NCI-H1436 (cell line): ENCODE data around the gene HEXD.

Experiments used
- DNase-seq: peaks from one replicate; lab custom pipeline; 2025; lab: John Stamatoyannopoulos, UW

Gene HEXD

DNA sequence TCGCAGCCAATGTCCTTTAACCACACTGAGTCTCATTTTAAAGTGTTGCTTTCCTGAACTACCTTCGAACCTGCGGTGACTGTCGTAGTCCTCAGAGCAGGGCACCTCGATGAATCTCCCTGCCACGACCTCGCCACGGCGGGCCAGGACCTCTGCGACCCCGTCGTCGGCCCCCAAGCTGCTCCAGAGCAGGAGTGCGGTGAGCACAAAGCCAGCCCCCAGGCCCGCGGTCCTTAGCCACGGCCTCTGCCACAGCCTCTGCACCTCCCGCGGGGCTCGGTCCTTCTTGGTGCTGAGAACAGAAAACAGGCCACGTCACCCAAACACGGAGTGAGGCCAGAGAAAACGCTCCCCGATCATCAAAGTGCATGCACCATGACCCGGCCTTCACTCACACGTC lies 2.8 kb upstream of the HEXD start:
- no peak for DNase-seq

DNA sequence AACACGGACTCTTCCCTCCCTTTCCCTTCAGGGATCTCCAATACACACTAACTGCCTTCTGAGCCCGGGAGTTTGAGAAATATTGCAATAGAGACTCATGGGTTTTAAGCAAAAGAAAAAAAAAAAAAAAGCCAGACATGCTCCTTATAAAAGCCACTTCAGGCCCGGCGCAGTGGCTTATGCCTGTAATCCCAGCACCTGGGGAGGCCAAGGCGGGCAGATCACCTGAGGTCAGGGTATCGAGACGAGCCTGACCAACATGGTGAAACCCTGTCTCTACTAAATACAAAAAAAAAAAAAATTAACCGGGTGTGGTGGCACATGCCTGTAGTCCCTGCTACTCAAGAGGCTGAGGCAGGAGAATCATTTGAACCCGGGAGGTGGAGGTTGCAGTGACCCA lies 2.4 kb upstream of the HEXD start:
- DNase-seq: no peak

DNA sequence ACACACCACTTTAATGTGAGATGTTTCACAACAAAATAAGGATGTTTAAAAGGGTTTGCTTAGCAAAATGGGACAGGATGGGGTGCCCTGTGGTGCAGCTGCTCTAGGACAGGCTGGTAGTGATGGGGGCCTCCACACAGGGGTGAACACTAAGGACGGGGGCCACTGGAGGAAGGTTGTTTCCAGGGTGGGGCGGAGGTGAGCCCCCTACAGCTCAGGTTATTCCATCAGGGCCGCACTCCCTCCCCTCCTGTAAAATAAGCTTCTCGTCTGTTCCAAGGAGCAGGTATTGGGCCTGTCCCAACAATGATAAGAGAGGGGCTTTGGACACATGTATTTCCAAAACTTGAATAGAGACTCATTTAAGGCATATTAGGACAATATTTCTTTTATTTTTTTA lies 1.9 kb upstream of the HEXD start:
- DNase-seq: no peak

DNA sequence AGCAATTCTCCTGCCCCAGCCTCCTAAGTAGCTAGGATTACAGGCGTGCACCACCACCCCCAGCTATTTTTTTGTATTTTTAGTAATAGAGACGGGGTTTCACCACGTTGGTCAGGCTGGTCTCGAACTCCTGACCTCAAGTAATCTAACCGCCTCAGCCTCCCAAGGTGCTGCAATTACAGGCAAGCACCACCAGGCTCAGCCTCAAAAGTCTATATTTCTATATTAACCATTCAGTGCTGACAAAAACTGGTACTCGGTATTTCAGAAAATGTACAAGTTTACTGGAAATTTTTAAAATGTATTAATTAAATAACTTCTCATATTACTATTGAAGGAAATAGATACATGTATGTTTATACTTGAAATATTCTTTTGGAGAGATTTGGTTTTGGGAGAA lies 1.4 kb upstream of the HEXD start:
- DNase-seq: no peak

DNA sequence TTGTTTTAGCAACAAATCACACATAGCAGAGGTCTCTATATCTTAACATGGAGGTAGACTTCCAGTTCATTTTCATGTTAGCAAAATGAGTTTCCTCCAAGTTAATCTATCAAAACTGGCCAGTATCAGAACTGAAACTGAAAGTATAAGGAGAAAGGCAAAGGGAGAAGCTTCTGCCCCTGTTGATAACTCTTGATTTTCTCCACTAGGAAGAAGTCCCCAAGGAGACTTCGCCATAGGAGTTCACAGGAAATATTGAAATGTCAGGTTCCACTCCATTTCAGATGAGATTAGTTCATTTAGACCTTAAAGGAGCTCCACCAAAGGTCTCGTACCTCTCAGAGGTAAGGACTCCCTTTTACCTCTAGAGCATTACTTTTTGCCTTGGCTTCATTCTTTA lies 1.4 kb downstream of the HEXD start:
- no peak for DNase-seq

DNA sequence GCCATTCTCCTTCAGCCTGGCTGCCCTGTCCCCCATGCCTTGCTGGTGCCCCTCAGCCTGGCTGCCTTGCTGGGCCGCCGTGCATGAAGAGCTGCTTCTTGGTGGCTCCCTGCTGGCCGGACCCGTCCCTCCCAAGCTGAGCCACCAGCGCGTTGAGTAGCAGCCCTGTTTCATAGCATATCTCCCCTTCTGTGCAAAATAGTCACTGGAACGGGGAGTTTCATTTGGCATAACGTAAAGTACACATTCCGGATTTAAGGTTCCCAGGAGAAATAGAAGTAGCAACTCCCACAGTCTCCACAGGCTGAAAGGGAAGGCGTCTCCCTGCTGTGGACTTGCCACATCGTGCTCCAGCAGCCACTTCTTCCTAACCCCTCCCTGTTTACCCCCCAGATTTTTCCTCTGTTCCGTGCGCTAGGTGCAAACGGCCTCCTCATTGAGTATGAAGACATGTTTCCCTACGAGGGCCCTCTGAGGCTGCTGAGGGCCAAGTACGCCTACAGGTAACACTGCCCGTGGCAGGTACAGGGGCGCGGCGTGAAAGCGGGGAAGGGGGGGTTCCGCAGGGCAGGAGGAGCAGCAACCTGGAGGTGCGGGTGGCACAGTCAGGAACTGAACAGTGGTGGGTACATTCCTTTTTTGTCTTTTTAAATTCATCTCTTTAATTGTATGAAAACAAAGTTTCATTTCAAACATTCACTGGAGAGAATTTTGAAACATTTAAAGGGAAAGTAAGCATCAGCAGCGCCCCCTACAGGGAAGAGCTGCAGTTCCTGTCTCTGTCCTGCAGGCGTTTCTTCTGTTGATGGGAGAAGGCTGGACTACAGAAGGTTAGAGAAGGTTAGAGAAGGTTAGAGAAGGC lies 6.1 kb downstream of the HEXD start:
- DNase-seq: peak; percentile 49

DNA sequence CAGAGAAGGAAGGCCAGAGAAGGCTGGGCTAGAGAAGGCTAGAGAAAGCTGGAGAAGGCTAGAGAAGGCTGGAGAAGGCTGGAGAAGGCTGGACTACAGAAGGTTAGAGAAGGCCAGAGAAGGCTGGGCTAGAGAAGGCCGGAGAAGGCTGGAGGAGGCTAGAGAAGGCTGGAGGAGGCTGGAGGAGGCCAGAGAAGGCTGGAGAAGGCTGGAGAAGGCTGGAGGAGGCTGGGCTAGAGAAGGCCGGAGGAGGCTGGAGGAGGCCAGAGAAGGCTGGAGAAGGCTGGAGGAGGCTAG lies 6.7 kb downstream of the HEXD start:
- no peak for DNase-seq

DNA sequence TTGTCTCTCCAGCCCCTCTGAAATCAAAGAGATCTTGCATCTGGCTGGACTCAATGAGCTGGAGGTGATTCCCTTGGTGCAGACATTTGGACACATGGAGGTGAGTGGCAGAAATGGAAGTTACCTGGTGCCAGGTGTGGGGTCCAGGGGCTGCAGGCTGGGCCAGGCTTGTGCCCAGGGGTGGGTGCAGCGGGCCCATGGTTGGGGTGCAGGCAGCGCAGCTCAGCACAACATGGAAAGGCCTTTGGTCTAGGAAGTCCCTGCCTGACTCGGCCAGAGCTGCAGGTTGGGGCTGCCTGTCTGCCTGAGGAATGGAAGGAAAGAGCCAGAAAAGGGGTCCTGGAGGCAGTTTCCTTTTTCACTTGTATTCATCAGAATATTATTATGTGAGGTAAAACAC lies 10.4 kb downstream of the HEXD start:
- no peak for DNase-seq

DNA sequence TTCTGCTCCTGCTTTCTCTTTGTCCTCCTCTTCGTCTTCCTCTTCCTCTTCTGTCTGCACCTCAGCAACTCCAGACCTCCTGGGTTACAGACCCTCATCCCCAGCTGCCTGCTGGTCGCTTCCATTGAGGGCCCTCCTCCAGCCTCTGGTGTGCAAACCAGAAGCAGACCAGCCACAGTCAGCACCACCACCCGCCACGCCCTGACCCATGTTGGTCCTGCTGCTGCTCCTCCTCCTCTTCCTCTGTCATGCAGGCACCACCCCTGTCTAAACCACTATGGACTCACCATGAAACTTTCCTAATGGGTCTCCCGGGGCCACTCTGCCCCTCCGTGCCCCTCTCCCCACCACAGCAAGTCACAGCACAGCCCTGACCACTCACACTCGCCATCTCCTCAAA lies 11.7 kb downstream of the HEXD start:
- DNase-seq: no peak

DNA sequence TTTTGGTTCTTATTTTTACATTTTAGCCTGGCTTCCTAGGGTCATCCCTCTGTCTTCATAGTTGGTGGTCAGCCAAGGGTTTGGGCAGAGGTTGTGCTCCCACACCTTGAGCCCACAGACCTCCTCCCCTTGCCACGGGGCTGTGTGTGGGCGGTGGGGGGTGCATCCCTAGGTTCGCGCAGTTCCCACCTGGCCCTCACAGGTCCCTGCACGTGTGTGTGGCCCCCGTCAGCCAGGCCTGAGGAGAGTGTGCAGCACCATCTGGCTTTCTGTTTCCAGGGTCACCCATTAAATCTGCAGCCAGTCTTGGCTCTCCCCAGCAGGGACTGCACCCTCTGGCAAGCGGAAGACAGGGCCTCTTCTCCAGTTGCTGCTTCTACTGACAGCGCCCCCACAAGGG lies 13.9 kb downstream of the HEXD start:
- DNase-seq: no peak

DNA sequence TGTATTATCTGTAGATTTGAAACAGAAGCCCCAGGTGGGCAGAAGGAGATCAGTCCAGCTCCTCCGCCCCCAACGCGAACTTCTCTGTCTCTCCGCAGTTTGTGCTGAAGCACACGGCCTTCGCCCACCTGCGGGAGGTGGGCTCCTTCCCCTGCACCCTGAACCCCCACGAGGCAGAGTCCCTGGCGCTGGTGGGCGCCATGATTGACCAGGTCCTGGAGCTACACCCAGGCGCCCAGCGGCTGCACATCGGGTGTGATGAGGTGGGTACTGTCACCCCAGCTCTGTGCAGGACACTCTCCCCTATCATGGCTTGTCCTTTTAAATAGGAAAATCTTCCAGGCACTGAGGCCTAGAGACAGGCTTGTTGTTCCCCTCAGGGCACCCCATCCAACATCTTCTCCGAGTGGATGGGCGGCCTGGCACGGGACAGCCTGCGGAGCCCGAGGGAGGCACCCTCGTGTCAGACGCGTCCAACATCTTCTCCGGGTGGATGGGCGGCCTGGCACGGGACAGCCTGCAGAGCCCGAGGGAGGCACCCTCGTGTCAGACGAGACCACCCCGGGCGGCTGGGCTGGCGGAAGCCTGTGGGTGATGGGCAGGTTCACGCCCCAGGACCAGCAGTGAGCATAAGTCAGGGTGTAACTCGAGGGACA lies 15.5 kb downstream of the HEXD start:
- DNase-seq: no peak

DNA sequence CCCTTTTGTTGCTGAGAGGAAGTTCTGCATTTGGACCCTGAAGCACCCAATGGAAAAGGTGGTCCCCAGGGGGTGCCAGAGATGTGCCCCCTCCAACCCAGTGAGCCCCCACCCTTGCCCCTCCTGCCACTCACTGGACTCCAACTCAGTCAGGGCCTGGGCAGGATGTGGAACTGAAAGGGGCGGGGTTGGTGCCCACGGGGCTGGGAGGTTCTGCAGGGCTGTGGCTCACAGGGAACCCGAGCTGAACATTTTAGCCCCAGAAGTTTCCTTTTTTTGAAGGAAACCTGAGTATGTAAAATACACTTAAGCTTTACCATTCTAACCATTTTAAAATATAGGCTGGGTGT lies 16.0 kb downstream of the HEXD start:
- no peak for DNase-seq

DNA sequence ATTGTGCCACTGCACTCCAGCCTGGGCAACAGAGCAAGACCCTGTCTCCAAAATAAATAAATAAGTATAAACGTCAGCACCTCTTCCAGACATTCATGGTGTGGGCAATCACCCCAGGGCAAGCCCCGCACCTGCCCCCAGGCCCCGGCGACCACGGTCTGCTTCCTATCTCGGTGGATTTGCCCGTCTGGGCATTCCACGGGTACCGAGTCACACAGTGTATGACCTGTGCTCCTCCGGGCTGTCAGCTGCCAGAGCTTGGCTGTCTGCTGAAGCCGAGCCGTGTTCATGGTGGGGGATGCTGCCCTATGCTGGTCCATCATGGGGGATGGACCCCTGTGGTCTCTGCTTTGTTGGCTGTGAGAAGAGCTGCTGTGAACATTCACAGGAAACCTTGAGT lies 17.0 kb downstream of the HEXD start:
- DNase-seq: no peak

DNA sequence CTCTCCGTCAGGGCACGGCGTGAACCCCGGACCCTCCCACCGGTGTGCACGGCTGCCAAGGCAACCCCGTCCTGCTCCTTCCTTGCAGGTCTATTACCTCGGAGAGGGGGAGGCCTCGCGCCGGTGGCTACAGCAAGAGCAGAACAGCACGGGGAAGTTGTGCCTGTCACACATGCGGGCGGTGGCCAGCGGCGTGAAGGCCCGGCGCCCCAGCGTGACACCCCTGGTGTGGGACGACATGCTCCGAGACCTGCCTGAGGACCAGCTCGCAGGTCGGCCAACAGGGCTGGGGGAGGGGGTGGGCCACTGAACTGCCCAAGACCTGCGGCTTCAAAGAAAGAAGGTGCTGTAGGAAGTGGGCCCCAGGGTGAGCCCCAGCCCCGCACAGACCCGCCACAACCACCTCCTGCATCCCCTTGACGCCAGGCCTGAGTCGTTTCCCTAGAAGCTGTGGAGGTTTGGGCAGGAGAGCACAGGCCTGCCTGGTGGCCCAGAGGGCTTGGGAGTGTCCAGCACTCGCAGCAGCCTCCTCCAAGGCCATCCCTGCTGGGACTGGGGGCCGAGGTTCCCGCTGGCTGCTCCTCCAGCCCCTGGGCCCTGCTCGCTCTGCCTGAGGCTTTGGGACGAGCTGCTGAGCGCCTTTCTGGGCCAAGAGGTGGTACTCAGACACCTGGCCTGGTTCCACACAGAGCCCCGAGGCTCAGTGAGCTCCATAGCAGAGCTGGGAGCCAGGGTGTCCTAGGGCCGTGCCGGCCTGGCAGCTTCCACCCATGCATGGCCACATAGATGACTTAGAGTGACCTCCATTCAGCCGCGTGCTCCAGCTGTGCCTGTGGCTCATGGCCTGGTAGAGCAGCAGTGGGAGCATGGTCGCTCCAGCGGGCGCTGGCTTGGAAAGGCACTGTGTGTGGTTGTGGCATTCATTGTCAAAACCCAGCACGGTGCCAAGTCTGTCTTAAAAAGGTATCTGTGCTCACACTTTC lies 17.7 kb downstream of the HEXD start:
- DNase-seq: no peak

DNA sequence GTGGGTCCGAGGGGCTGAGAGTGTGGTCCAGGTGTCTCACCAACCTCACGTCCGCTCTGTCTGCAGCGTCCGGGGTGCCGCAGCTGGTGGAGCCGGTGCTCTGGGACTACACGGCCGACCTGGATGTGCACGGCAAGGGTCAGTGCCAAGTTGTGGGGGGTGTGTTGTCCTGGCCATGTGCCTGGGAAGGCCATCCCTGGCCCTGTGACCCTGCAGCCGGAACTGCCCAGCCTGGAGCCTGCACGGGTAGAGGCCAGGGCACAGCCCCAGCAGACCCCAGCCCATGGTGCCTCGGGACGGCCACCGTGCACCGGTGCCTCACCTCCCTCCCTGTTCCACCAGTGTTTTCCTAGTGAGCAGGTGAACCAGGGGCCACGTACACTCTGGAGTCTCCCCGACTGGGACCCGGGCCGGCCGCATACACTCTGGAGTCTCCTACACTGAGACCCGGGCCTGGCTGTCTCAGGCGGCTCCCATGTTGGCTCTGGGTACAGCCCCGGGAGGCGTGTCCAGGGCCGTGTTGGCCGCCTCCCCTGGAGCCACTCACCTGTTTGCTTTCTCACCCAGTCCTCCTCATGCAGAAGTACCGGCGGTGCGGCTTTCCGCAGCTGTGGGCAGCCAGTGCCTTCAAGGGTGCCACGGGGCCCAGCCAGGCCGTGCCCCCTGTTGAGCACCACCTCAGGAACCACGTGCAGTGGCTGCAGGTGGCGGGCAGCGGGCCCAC lies 18.6 kb downstream of the HEXD start:
- no peak for DNase-seq

DNA sequence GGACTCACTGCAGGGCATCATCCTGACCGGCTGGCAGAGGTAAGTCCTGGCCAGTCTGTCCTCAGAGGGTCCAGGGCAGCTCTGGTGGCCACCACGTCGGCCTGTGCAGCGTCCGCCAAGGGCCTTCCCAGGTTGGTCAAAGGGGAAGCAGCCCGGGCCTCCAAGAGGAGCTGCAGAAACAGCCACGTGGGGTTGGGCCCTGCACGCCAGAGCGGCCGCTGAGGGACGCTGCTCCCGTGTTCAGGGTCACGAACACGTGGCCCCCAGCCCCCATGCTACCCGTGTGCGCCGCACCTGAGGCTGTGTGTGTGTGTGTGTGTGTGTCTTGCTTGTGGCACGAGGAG lies 19.1 kb downstream of the HEXD start:
- DNase-seq: no peak

DNA sequence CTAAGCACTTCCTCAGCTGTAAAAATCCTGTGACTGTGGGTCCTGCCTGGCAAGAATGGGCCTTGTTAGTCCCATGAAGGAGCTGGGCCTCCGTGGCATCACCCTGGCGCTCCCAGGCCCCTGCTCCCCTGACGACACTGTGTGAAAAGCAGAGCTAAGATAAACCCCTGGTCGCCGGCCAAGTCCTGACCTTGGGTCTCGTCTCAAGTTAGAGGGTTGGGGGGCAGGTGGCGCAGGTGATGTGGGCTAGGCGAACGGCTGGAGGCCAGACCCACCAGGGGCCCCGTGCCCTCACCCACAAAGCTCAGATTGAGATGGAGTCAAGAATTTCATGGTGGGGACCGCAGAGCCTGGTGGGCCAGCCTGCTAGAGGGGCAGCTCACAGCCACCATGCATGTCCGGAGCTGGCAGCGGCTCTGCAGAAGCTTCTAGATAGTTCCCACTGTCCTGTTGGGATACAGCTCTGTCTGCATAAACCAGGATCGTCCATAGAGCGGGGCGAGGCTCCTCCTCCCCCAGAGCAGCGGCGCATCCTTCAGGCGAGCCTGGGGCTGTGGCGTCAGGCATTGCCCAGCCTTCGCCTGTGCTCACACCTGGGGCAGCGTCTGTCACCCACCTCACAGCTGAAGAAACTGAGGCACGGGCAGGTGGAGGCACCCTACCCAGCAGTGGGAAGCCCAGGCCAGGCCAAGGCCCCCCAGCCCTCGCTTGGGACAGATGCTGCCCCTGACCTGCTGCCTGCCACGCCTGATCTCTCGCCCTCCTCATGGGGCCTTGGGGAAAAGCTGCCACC lies 20.4 kb downstream of the HEXD start:
- DNase-seq: no peak

DNA sequence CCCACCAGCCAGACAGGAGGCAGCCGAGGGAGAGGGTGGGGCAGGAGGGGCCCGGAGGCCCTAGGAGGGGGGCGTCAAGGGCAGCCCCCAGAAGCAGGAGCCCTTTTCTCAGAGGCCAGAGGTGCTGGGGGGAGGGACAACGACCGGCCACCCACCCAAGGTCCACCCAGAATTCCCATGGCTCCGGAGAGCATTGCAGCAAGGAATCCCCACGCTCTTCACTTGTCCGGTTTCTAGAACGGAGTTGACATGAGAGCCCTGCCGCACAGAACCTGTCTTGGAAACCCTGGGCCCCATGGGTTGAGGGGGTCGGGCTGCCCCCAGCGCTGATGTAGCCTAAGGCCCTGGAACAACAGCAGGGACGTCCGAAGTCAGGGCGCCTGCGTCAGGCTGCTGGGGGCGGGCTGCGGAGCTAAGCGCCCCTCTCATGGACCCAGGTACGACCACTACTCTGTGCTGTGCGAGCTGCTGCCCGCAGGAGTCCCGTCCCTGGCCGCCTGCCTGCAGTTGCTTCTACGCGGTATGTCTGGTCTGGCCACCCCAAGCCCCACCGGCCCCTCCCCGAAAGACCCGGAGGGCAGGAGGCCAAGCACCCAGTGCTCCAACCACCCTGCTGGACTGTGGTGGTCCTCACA lies 21.2 kb downstream of the HEXD start:
- no peak for DNase-seq

DNA sequence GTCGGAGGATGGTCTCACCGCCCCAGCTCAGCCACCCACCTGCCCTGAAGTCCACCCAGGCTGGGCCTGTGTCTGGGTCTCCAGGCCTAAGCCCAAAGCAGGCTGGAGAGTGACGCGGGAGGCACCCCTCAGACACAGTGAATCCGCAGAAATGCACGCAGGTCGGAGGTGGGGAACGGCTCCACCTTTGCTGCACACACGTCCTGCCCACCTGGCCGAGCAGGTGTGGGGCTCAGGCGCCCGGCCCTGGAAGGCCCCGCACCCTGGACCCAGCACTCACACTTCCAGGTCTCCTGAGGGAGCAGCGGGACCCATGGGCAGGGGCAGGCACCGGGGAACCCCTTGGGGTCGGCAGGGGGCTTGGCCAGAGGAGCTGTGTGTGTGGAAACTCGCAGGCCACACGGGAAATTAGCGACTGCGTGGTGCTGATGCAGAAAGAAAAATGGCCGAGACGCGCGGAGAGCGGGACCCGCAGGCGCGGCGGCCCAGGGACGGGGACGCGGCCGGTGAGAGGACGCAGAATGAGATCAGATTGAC lies 21.8 kb downstream of the HEXD start:
- no peak for DNase-seq

DNA sequence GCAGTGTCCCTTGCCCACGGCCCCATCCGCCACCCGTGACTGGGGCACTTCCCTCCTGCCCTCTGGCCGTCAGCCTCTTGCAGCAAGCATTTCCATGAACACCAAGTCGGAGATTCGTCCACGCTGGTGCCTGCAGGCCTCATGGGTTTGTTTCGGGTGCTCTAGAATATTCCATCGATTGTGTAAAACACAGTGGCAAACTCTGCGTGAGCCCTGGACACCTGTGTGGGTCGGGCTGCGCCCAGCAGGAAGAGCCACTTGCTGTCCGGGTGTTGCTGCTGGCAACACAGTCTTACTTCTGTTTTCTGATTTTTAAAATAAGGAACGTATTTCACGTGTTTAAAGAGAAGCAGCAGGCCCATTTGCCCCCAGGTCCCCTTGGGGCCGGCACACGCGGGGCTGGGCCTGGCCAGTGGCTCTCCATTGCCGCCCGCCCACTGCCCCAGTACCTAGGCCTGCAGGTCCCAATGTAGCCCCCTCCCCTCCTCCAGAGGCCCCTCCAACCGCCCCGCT lies 22.4 kb downstream of the HEXD start:
- no peak for DNase-seq
